Retinal pigment epithelial cell (primary cell): Measurements from ENCODE around the gene ARHGAP26.

Experiments used
- DNase-seq: peaks from one replicate; pipeline ENCODE4 v3.0.0-alpha.2; 2010; ENCODE audit warnings: low read depth
- H3K4me3 ChIP-seq: 2 replicates; pipeline ENCODE4 v1.5.1; 2011; ENCODE audit warnings: mild to moderate bottlenecking, low read length, control low read depth, moderate library complexity
- CTCF ChIP-seq: conservative IDR thresholded peaks from 2 replicates; pipeline ENCODE4 v1.5.1; 2011; ENCODE audit warnings: low read depth, low read length, control low read depth, inconsistent platforms

Gene ARHGAP26

GRCh38 chr5:143078971-143079370, 308.8 kb downstream of the ARHGAP26 start:
- DNase-seq = no peak
- TF ChIP-seq CTCF = no peak
- H3K4me3 ChIP-seq = no peak overlapping the region

GRCh38 chr5:143080407-143080806, 310.2 kb downstream of the ARHGAP26 start:
- TF ChIP-seq CTCF = no peak
- DNase-seq = no peak
- no peak overlapping the region for H3K4me3 ChIP-seq

- DNase-seq = no peak
- TF ChIP-seq CTCF = no peak
- no peak overlapping the region for H3K4me3 ChIP-seq
Measured at GRCh38 chr5:143080982-143081381, 310.8 kb downstream of the ARHGAP26 start.

GRCh38 chr5:143083006-143083405, 312.8 kb downstream of the ARHGAP26 start:
- DNase-seq = no peak
- H3K4me3 ChIP-seq = no peak overlapping the region
- TF ChIP-seq CTCF = no peak

- no peak overlapping the region for H3K4me3 ChIP-seq
- no peak for TF ChIP-seq CTCF
- DNase-seq = no peak
Measured at GRCh38 chr5:143084407-143084806, 314.2 kb downstream of the ARHGAP26 start.

GRCh38 chr5:143085319-143085917, 315.2 kb downstream of the ARHGAP26 start:
- H3K4me3 ChIP-seq = no peak overlapping the region
- DNase-seq = no peak
- no peak for TF ChIP-seq CTCF

GRCh38 chr5:143086546-143086907, 316.4 kb downstream of the ARHGAP26 start:
- H3K4me3 ChIP-seq = no peak overlapping the region
- no peak for TF ChIP-seq CTCF
- DNase-seq = no peak
